SU-DHL-6 (cell line): ENCODE results near the gene OTUD4.

ENCODE experiments used
- CTCF ChIP-seq: fragments of 200-600 bp; sonication (generic); IDR thresholded peaks from one replicate; pipeline ENCODE4 v1.5.1; 2017; ENCODE audit warnings: antibody characterized with exemption, mild to moderate bottlenecking, low read length, moderate library complexity; ENCODE audit not compliant: insufficient read depth, poor library complexity, severe bottlenecking
- EZH2phosphoT487 ChIP-seq: fragments of 200-600 bp; sonication (generic), shearing (Covaris generic); conservative IDR thresholded peaks from 2 replicates; pipeline ENCODE4 v1.6.1; 2018; ENCODE audit warnings: mild to moderate bottlenecking, antibody characterized with exemption, low read length, moderate library complexity, mixed read lengths

- no peak for TF ChIP-seq EZH2phosphoT487
- no peak for TF ChIP-seq CTCF
Measured at GRCh38 chr4:145155268-145155870, 25.0 kb downstream of the OTUD4 start.
